Measurements from ENCODE around the gene GNMT.

Gene GNMT

GRCh38 chr6:42921801-42922200 is 38.8 kb upstream of the GNMT start:
- no peak overlapping the region for H3K27ac ChIP-seq

DNA sequence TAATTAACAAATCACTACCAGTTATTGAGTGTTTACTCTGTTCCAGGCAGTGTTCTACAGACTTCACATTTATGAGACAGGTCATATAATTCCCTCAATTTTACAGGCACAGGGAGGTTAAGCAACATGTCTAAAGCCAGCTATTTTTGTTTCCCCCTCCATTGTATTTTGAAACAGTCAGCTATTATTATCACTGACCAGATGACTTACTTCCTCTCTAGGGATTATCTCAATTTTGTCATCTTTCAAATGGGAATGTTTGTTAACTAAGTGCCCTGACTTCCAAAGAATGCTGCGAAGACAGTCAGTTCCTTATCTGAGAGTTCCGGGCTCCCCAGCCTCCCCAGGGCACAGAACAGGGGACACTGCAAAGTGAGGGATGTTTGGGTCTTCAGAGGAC is 36.9 kb upstream of the GNMT start:
- no peak overlapping the region for H3K27ac ChIP-seq
- peaks cover 7 to 15% of the 10 kb centered on the region in 2 experiments for H3K4me1 ChIP-seq (ENCODE audit: control insufficient read depth in 1 of 2, insufficient read depth in 1 of 2, low read depth in 1 of 2, low read length in 1 of 2)
- TF ChIP-seq, protein P1, sequence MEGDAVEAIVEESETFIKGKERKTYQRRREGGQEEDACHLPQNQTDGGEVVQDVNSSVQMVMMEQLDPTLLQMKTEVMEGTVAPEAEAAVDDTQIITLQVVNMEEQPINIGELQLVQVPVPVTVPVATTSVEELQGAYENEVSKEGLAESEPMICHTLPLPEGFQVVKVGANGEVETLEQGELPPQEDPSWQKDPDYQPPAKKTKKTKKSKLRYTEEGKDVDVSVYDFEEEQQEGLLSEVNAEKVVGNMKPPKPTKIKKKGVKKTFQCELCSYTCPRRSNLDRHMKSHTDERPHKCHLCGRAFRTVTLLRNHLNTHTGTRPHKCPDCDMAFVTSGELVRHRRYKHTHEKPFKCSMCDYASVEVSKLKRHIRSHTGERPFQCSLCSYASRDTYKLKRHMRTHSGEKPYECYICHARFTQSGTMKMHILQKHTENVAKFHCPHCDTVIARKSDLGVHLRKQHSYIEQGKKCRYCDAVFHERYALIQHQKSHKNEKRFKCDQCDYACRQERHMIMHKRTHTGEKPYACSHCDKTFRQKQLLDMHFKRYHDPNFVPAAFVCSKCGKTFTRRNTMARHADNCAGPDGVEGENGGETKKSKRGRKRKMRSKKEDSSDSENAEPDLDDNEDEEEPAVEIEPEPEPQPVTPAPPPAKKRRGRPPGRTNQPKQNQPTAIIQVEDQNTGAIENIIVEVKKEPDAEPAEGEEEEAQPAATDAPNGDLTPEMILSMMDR (IDR thresholded peaks at IDR 0.05): no peak
- H3K36me3 ChIP-seq: no peaks in the 10 kb centered on the region
- H3K27me3 ChIP-seq: no peaks in the 10 kb centered on the region
- H3K4me3 ChIP-seq (ENCODE audit: low read depth in 1 of 2, low read length in 1 of 2): no peak overlapping the region
- no peaks in the 10 kb centered on the region for H3K9me3 ChIP-seq

More at GRCh38 chr6:42921801-42922200, 38.8 kb upstream of the GNMT start:
- TF ChIP-seq, protein P1 (IDR thresholded peaks at IDR 0.05): no peak
- Histone ChIP-seq H3K4me3 (ENCODE audit: low read depth in 1 of 2, low read length in 1 of 2) (no peak overlapping the region), H3K36me3 (no peaks in the 10 kb centered on the region), H3K4me1 (ENCODE audit: control insufficient read depth in 1 of 2, insufficient read depth in 1 of 2, low read depth in 1 of 2, low read length in 1 of 2) (peaks cover 0 to 6% of the 10 kb centered on the region in 2 experiments), H3K27me3 (no peaks in the 10 kb centered on the region), H3K9me3 (no peaks in the 10 kb centered on the region)

GRCh38 chr6:42925248-42925857 is 35.2 kb upstream of the GNMT start:
- Histone ChIP-seq H3K9me3 (no peaks in the 10 kb centered on the region), H3K36me3 (no peaks in the 10 kb centered on the region), H3K4me3 (ENCODE audit: low read depth in 1 of 2, low read length in 1 of 2) (no peak overlapping the region), H3K27ac (no peak overlapping the region), H3K4me1 (ENCODE audit: control insufficient read depth in 1 of 2, insufficient read depth in 1 of 2, low read depth in 1 of 2, low read length in 1 of 2) (peaks cover 11 to 22% of the 10 kb centered on the region in 2 experiments), H3K27me3 (no peaks in the 10 kb centered on the region)
- TF ChIP-seq, protein P1 (IDR thresholded peaks at IDR 0.05): no peak

DNA sequence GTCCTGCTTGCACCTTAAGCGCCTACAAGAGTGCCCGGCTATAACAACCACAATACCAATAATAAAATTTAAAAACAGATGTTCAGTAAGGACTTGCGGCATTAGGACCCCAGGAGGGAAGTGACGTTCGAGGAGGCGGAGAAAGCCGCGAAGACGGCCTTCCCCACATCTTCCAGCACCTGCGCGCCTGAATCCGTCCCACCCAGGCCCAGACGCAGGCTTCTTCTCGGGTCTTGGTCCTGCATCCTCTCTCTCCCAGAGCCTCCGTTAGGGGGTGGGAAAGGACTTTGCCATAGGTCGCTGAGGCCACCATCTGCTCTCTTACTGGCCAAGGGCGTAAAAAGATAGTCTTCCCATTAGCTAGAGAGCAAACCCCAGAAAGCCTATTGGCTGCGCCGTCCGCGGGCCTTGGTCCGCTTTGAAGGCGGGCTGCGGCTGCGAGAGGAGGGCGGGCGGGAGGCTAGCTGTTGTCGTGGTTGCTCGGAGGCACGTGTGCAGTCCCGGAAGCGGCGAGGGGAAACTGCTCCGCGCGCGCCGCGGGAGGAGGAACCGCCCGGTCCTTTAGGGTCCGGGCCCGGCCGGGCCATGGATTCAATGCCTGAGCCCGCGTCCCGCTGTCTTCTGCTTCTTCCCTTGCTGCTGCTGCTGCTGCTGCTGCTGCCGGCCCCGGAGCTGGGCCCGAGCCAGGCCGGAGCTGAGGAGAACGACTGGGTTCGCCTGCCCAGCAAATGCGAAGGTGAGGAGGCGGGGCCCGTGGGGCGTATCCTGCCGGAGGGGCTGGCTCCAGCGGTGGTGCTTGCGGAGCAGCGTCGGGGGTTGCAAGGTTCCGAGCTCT is 31.4 kb upstream of the GNMT start, which contains the start of gene CNPY3:
CNPY3 (plus strand) TSS at position 495 of the 835 bp plus-strand sequence; CDS start at position 586, 91 bp downstream.
- TF ChIP-seq, protein P1 (IDR thresholded peaks at IDR 0.05): peak; percentile 34
- Histone ChIP-seq H3K36me3 (peaks cover 6% of the 10 kb centered on the region), H3K4me3 (ENCODE audit: low read depth in 1 of 2, low read length in 1 of 2) (peak within 1 kb of the TSS; percentile 79 to 100), H3K27me3 (no peaks in the 10 kb centered on the region), H3K27ac (peak within 1 kb of the TSS; percentile 100), H3K4me1 (ENCODE audit: control insufficient read depth in 1 of 2, insufficient read depth in 1 of 2, low read depth in 1 of 2, low read length in 1 of 2) (peaks cover 49 to 55% of the 10 kb centered on the region in 2 experiments), H3K9me3 (no peaks in the 10 kb centered on the region)

GRCh38 chr6:42929821-42930360 is 30.7 kb upstream of the GNMT start:
- peaks cover 13% of the 10 kb centered on the region for H3K36me3 ChIP-seq
- H3K27me3 ChIP-seq: no peaks in the 10 kb centered on the region
- TF ChIP-seq, protein P1 (IDR thresholded peaks at IDR 0.05): no peak
- H3K4me3 ChIP-seq (ENCODE audit: low read depth in 1 of 2, low read length in 1 of 2): peak overlapping the region; percentile 79 to 100
- peak overlapping the region; percentile 100 for H3K27ac ChIP-seq
- H3K9me3 ChIP-seq: no peaks in the 10 kb centered on the region
- peaks cover 56 to 62% of the 10 kb centered on the region in 2 experiments for H3K4me1 ChIP-seq (ENCODE audit: control insufficient read depth in 1 of 2, insufficient read depth in 1 of 2, low read depth in 1 of 2, low read length in 1 of 2)
